Thymus (tissue), 11 donors: Measurements from ENCODE around the gene FNDC3A. TPM values are rescaled to one million over a fixed set of nuclear protein-coding genes. Genes with fewer than 3 reads are reported as not detected.

Experiments used
- DNase-seq, 9 donors: peaks; one replicate each; pipeline ENCODE4 v3.0.0-alpha.2; 2013; ENCODE audit warnings: low spot score in 9 of 9, low read depth in 6 of 9, missing footprints in 1 of 9
- H3K27ac ChIP-seq, 2 donors: one replicate each; pipeline ENCODE4 v1.5.1; 2013; ENCODE audit warnings: control low read depth in 1 of 2, low read depth in 1 of 2, low read length in 1 of 2, mild to moderate bottlenecking in 1 of 2, moderate library complexity in 1 of 2
- H3K27me3 ChIP-seq, 2 donors: one replicate each; pipeline ENCODE4 v1.5.1; 2013; ENCODE audit warnings: low read length in 1 of 2; ENCODE audit not compliant: control insufficient read depth in 2 of 2, insufficient read depth in 1 of 2
- H3K36me3 ChIP-seq, 2 donors: one replicate each; pipeline ENCODE4 v1.5.1; 2013; ENCODE audit warnings: low read length in 1 of 2, mild to moderate bottlenecking in 1 of 2, moderate library complexity in 1 of 2; ENCODE audit not compliant: control insufficient read depth in 2 of 2, insufficient read depth in 2 of 2
- H3K4me1 ChIP-seq, 2 donors: one replicate each; pipeline ENCODE4 v1.5.1; 2013; ENCODE audit warnings: low read length in 2 of 2; ENCODE audit not compliant: control insufficient read depth in 2 of 2, insufficient read depth in 2 of 2
- H3K4me3 ChIP-seq, 2 donors: one replicate each; pipeline ENCODE4 v1.5.1; 2013; ENCODE audit warnings: low read length in 2 of 2, control low read depth in 1 of 2, mild to moderate bottlenecking in 1 of 2
- H3K9me3 ChIP-seq, 2 donors: one replicate each; pipeline ENCODE4 v1.5.1; 2013; ENCODE audit warnings: low read length in 1 of 2, mild to moderate bottlenecking in 1 of 2; ENCODE audit not compliant: control insufficient read depth in 2 of 2, insufficient read depth in 1 of 2
- WGBS: extraction: QIAGEN DNeasy Blood & Tissue Kit; methylation state at CpG from one replicate; pipeline ENCODE4 v1.1.7; 2013; 5-methylcytosine and 5-hydroxymethylcytosine counted together
- polyA plus RNA-seq: library from polyadenylated mRNA; stranded (reverse); fragments of 200-250 nt; gene quantifications from one replicate; pipeline ENCODE4 v1.2.3, GENCODE V29; 2013
- total RNA-seq: library from RNA; stranded (reverse); fragments of 120-200 nt; gene quantifications from one replicate; pipeline ENCODE4 v1.2.4, GENCODE V29; 2013
- donor health status: healthy.

FNDC3A gene
- total and polyA plus RNA-seq, 2 donors: 28.0 to 28.5 TPM

- H3K27me3 ChIP-seq: no peaks in the 10 kb centered on the region
- no peak overlapping the region for H3K27ac ChIP-seq
- H3K36me3 ChIP-seq: no peaks in the 10 kb centered on the region
- no peak overlapping the region for H3K4me3 ChIP-seq
- DNase-seq: no peak
- H3K9me3 ChIP-seq: no peaks in the 10 kb centered on the region
- 88% methylated on average over 1 of the region's 1 CpG for WGBS
- H3K4me1 ChIP-seq: peaks cover 2% of the 10 kb centered on the region in 2 donors
Observed at GRCh38 chr13:48969685-48970084, 6.0 kb upstream of the FNDC3A start.

- WGBS: 97% methylated on average over 1 of the region's 1 CpG
- no peaks in the 10 kb centered on the region for H3K27me3 ChIP-seq
Observed at GRCh38 chr13:48973845-48974431, 1.8 kb upstream of the FNDC3A start.

GRCh38 chr13:48975101-48975855, 434 bp upstream of the FNDC3A start:
- Histone ChIP-seq H3K36me3 (no peaks in the 10 kb centered on the region), H3K4me3 (peak overlapping the region; percentile 70 to 95), H3K27me3 (no peaks in the 10 kb centered on the region), H3K4me1 (peaks cover 2 to 10% of the 10 kb centered on the region in 2 donors), H3K9me3 (no peaks in the 10 kb centered on the region), H3K27ac (peak overlapping the region; percentile 100)
- WGBS: under 1% methylated on average over 50 of the region's 50 CpGs
- DNase-seq: peak; percentile 59 to 91 (median 74)

More at GRCh38 chr13:48973845-48974431, 1.8 kb upstream of the FNDC3A start:
- no peaks in the 10 kb centered on the region for H3K9me3 ChIP-seq
- H3K27ac ChIP-seq: no peak overlapping the region
- DNase-seq: no peak
- no peak overlapping the region for H3K4me3 ChIP-seq
- no peaks in the 10 kb centered on the region for H3K36me3 ChIP-seq
- peaks cover 2 to 10% of the 10 kb centered on the region in 2 donors for H3K4me1 ChIP-seq

- Histone ChIP-seq H3K27ac (peak overlapping the region; percentile 100), H3K36me3 (no peaks in the 10 kb centered on the region), H3K4me3 (peak overlapping the region; percentile 73 to 95), H3K27me3 (no peaks in the 10 kb centered on the region), H3K4me1 (peaks cover 2 to 10% of the 10 kb centered on the region in 2 donors), H3K9me3 (no peaks in the 10 kb centered on the region)
- peak in 8 of 9 donors; percentile 45 to 87 (median 60) for DNase-seq
- WGBS: under 1% methylated on average over 40 of the region's 40 CpGs
Observed at GRCh38 chr13:48976576-48977285, 1.0 kb downstream of the FNDC3A start.

- Histone ChIP-seq H3K27me3 (no peaks in the 10 kb centered on the region), H3K27ac (no peak overlapping the region), H3K4me1 (peaks cover 2 to 10% of the 10 kb centered on the region in 2 donors), H3K4me3 (peak overlapping the region; percentile 73 to 95), H3K36me3 (no peaks in the 10 kb centered on the region), H3K9me3 (no peaks in the 10 kb centered on the region)
- WGBS: 16% methylated on average over 3 of the region's 3 CpGs
- peak in 3 of 9 donors; percentile 12 to 37 (median 31) for DNase-seq
Observed at GRCh38 chr13:48977286-48977625, 1.5 kb downstream of the FNDC3A start.

GRCh38 chr13:48977973-48978372, 2.3 kb downstream of the FNDC3A start:
- 73% methylated on average over 3 of the region's 3 CpGs for WGBS
- Histone ChIP-seq H3K4me3 (no peak overlapping the region), H3K27me3 (no peaks in the 10 kb centered on the region)

GRCh38 chr13:48978942-48979601, 3.4 kb downstream of the FNDC3A start:
- no peaks in the 10 kb centered on the region for H3K9me3 ChIP-seq
- DNase-seq: no peak
- H3K36me3 ChIP-seq: no peaks in the 10 kb centered on the region
- no peak overlapping the region for H3K4me3 ChIP-seq
- H3K4me1 ChIP-seq: peaks cover 2 to 10% of the 10 kb centered on the region in 2 donors
- 95% methylated on average over 2 of the region's 2 CpGs for WGBS
- H3K27ac ChIP-seq: no peak overlapping the region
- H3K27me3 ChIP-seq: no peaks in the 10 kb centered on the region

More at GRCh38 chr13:48977973-48978372, 2.3 kb downstream of the FNDC3A start:
- H3K4me1 ChIP-seq: peaks cover 2 to 10% of the 10 kb centered on the region in 2 donors
- no peak for DNase-seq
- H3K36me3 ChIP-seq: no peaks in the 10 kb centered on the region
- H3K27ac ChIP-seq: no peak overlapping the region
- H3K9me3 ChIP-seq: no peaks in the 10 kb centered on the region

- 58% methylated on average over 2 of the region's 2 CpGs for WGBS
- no peak for DNase-seq
- Histone ChIP-seq H3K27ac (no peak overlapping the region), H3K4me3 (no peak overlapping the region), H3K36me3 (no peaks in the 10 kb centered on the region), H3K27me3 (no peaks in the 10 kb centered on the region), H3K9me3 (no peaks in the 10 kb centered on the region), H3K4me1 (peaks cover 0 to 6% of the 10 kb centered on the region in 2 donors)
Observed at GRCh38 chr13:48979892-48980291, 4.2 kb downstream of the FNDC3A start.
